ENCODE measurements around the gene SEC14L6.

DNA sequence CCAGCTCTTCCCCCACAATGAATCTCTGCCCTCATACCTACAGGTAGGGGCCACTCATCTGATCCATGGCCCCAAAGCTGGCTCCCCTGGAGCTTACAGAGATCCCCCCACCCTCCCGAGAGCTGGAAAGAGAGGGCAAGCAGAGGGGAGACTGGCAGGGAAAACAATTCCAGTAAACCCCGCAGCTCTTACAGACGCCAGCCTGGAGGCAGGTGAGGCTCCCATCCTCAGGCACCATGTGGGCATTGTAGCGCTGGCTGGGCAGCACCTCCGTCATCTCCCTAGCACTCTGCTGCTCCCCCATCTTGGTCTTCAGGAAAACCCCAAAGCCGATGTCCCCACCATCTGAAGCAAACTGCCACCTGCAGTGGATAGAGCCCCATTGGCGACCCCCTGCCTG lies 55.2 kb downstream of the SEC14L6 start:
- TF ChIP-seq, protein P1, sequence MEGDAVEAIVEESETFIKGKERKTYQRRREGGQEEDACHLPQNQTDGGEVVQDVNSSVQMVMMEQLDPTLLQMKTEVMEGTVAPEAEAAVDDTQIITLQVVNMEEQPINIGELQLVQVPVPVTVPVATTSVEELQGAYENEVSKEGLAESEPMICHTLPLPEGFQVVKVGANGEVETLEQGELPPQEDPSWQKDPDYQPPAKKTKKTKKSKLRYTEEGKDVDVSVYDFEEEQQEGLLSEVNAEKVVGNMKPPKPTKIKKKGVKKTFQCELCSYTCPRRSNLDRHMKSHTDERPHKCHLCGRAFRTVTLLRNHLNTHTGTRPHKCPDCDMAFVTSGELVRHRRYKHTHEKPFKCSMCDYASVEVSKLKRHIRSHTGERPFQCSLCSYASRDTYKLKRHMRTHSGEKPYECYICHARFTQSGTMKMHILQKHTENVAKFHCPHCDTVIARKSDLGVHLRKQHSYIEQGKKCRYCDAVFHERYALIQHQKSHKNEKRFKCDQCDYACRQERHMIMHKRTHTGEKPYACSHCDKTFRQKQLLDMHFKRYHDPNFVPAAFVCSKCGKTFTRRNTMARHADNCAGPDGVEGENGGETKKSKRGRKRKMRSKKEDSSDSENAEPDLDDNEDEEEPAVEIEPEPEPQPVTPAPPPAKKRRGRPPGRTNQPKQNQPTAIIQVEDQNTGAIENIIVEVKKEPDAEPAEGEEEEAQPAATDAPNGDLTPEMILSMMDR (IDR thresholded peaks at IDR 0.05; ENCODE audit: low read depth, low read length), result no peak
- no peak for TF ChIP-seq POLR2A (IDR thresholded peaks at IDR 0.05; ENCODE audit: extremely low read depth, insufficient read length)
- TF ChIP-seq, protein P2, sequence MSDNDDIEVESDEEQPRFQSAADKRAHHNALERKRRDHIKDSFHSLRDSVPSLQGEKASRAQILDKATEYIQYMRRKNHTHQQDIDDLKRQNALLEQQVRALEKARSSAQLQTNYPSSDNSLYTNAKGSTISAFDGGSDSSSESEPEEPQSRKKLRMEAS (IDR thresholded peaks at IDR 0.05; ENCODE audit: low read depth, low read length), result no peak

All from NB4 (cell line).